ENCODE measurements around the gene PSEN2. TPM values are rescaled to one million over a fixed set of nuclear protein-coding genes. Genes with fewer than 3 reads are reported as not detected.

PSEN2 gene
- total RNA-seq, 1 donor from 2014 or later, result 12.4 TPM

GRCh38 chr1:226825746-226826100, 44.7 kb upstream of the PSEN2 start:
- H3K4me1 Mint-ChIP-seq, result peaks cover 26% of the 10 kb centered on the region
- TF ChIP-seq, protein P1, sequence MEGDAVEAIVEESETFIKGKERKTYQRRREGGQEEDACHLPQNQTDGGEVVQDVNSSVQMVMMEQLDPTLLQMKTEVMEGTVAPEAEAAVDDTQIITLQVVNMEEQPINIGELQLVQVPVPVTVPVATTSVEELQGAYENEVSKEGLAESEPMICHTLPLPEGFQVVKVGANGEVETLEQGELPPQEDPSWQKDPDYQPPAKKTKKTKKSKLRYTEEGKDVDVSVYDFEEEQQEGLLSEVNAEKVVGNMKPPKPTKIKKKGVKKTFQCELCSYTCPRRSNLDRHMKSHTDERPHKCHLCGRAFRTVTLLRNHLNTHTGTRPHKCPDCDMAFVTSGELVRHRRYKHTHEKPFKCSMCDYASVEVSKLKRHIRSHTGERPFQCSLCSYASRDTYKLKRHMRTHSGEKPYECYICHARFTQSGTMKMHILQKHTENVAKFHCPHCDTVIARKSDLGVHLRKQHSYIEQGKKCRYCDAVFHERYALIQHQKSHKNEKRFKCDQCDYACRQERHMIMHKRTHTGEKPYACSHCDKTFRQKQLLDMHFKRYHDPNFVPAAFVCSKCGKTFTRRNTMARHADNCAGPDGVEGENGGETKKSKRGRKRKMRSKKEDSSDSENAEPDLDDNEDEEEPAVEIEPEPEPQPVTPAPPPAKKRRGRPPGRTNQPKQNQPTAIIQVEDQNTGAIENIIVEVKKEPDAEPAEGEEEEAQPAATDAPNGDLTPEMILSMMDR (IDR thresholded peaks at IDR 0.05; ENCODE audit: unreplicated experiment), result no peak
- H3K27me3 Mint-ChIP-seq (ENCODE audit: low read depth), result no peaks in the 10 kb centered on the region
- H3K9me3 Mint-ChIP-seq, result no peaks in the 10 kb centered on the region
- H3K27ac Mint-ChIP-seq, result no peak overlapping the region
- DNase-seq (ENCODE audit: low spot score in 2 of 2, unreplicated experiment in 2 of 2), result no peak
- no peaks in the 10 kb centered on the region for H3K36me3 Mint-ChIP-seq
- no peak overlapping the region for H3K4me3 Mint-ChIP-seq

DNA sequence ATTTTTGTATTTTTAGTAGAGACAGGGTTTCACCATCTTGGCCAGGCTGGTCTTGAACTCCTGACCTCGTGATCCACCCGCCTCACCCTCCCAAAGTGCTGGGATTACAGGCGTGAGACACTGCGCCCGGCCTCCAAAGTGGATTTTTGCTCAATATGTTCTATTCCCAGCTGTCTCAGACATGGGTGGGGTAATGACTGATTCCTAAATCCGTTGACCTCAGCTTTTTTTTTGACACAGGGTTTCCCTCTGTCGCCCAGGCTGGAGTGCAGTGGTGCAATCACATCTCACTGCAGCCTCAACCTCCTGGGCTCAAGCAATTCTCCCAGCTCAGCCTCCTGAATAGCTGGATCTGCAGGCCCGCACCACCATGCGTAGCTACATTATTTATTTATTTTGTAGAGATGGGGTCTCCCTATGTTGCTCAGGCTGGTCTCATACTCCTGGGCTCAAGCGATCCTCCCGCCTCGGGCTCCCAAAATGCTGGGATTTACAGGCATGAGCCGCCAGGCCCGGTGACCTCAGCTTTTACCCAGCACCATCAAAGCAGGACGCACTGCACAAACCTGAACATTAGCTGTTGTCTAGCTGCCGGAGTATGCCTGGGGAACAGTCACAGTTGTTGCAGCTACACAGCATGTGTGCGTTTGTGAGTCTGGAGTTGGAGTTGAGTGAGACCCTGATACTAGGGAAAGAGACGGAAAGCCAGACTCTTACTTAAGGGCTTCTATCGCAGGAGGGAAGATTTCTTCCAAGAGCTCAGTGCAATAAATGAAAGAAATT, 43.7 kb upstream of the PSEN2 start:
- Mint-ChIP-seq H3K27me3 (ENCODE audit: low read depth) (no peaks in the 10 kb centered on the region), H3K27ac (no peak overlapping the region), H3K4me3 (no peak overlapping the region), H3K4me1 (peaks cover 16% of the 10 kb centered on the region), H3K36me3 (no peaks in the 10 kb centered on the region), H3K9me3 (no peaks in the 10 kb centered on the region)
- TF ChIP-seq, protein P1 (IDR thresholded peaks at IDR 0.05; ENCODE audit: unreplicated experiment), result no peak
- DNase-seq (ENCODE audit: low spot score in 2 of 2, unreplicated experiment in 2 of 2), result no peak

DNA sequence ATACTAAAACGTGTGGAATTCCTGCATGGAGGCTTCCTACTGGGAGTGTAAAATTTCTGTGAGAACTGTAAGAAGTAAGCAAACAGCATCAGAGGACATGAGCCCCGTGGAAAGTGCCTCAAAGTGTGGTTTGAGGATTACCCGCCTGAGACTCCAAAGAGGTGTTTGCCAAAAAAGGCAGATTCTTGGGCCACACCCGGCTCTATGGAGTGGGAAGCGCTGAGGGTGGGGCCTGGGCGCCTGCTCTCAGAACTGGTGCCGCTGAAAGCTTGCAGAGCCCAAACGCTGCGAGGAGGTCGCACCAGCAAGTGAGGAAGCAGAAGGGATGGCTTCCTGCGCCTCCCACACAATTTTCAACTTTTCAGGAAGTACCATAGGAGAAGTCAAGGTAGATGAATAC, 43.0 kb upstream of the PSEN2 start:
- Mint-ChIP-seq H3K27me3 (ENCODE audit: low read depth) (no peaks in the 10 kb centered on the region), H3K27ac (peak overlapping the region; percentile 83), H3K36me3 (no peaks in the 10 kb centered on the region), H3K4me1 (peaks cover 13% of the 10 kb centered on the region), H3K9me3 (no peaks in the 10 kb centered on the region), H3K4me3 (no peak overlapping the region)
- no peak for DNase-seq (ENCODE audit: low spot score in 2 of 2, unreplicated experiment in 2 of 2)
- TF ChIP-seq, protein P1 (IDR thresholded peaks at IDR 0.05; ENCODE audit: unreplicated experiment), result no peak

DNA sequence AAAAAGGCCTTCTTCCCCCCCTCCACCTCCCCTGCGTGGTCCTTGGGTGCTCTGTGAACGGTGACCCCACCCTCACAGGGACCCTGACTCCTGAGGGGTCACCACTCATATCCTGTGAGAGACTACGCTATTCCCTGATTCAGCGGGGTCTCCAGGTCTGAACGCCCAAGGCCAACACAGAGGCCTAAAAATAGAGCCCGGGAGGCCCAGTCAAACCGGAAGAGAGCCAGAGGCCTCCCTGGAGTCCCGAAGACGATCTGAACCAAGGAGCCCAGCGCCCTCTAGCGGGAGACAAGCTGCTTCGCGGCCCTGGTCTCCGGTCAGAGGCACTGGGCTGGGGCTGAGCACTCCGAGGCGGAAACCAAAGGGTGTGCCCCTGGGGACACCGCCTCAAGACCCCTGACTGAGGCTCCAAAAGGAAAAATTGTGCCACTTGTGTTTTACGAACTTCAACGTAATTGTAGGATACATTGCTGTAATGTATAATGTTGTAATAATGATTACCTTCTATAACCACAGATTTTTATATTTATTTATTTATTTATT, 42.4 kb upstream of the PSEN2 start:
- peak; percentile 92 to 96 for DNase-seq (ENCODE audit: low spot score in 2 of 2, unreplicated experiment in 2 of 2)
- H3K4me1 Mint-ChIP-seq, result peaks cover 13% of the 10 kb centered on the region
- H3K4me3 Mint-ChIP-seq, result no peak overlapping the region
- peak overlapping the region; percentile 83 for H3K27ac Mint-ChIP-seq
- TF ChIP-seq, protein P1 (IDR thresholded peaks at IDR 0.05; ENCODE audit: unreplicated experiment), result peak; percentile 92
- no peaks in the 10 kb centered on the region for H3K27me3 Mint-ChIP-seq (ENCODE audit: low read depth)
- no peaks in the 10 kb centered on the region for H3K36me3 Mint-ChIP-seq
- no peaks in the 10 kb centered on the region for H3K9me3 Mint-ChIP-seq

DNA sequence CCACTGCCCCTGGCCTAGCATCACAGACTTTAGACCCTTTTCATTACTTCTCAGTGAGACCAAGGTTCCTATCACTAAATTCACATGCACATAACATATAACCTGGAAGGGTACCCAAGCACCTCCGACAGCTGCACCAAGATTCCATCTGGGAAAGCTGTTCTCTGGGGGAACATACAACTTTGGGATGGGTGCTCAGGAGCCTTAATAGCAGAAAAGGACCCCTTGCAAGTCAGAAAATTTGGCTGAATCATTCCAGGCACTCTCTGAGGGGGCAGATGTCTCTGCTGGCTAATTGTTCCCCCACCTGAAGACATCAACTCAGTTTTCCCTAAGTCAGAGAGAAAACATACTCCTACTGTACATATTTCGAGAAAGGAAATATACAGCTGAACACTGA, 41.3 kb upstream of the PSEN2 start:
- no peaks in the 10 kb centered on the region for H3K27me3 Mint-ChIP-seq (ENCODE audit: low read depth)
- TF ChIP-seq, protein P1 (IDR thresholded peaks at IDR 0.05; ENCODE audit: unreplicated experiment), result no peak
- no peak overlapping the region for H3K27ac Mint-ChIP-seq
- DNase-seq (ENCODE audit: low spot score in 2 of 2, unreplicated experiment in 2 of 2), result peak in 1 of 2 experiments; percentile 1
- H3K4me3 Mint-ChIP-seq, result no peak overlapping the region
- H3K9me3 Mint-ChIP-seq, result no peaks in the 10 kb centered on the region
- no peaks in the 10 kb centered on the region for H3K36me3 Mint-ChIP-seq
- peaks cover 13% of the 10 kb centered on the region for H3K4me1 Mint-ChIP-seq

Data from mesothelial cell of epicardium (in vitro differentiated cells).